Measurements from ENCODE around the gene ABHD17C. TPM values are rescaled to one million over a fixed set of nuclear protein-coding genes. Genes with fewer than 3 reads are reported as not detected.

ABHD17C gene
- total RNA-seq, 2 experiments from 2014 or later: 5.8 to 6.7 TPM

DNA sequence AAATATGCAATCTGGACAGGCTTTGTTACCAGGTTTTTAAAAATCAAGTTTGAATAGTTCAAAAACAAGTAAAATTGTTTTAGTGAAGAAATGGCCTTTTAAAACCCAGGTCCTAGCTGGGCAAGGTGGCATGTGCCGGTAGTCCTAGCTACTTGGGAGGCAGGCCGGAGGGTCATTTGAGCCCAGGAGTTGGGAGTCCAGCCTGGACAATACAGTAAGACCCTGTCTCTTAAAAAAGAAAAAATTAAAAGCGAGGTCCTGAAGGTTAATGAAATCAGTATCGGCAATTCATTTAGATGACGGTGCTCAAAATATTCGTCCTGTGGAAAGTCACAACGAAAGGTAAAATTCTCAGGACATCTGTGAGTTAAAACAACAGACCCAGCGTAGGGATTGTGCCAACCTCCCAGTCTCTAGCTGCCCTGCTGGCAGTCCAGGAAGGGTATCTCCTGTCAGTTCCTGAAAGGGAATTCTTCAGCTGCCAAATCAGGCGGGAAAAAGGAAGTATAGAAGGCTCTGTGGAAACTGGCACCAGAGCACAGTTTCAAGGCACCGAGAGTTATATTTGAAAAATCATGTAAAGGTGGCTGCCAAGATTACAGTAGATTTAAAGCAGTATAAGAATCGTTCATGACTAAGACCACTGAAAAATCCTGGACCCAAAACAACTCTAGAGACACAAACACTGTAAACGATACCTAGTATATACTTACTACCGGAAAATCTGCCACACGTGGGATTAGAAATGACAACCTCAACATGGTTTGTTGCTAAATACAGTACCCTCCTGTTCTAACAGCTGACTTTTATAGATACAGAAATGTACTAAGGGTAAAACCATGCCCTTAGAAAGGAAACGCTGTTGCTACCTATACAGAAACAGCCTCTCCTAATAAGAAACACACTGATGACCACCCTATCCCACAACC, 1.2 kb upstream of the ABHD17C start:
- Mint-ChIP-seq H3K27ac (peak overlapping the region; percentile 75), H3K4me3 (peak overlapping the region; percentile 76), H3K9me3 (ENCODE audit: low read depth) (no peaks in the 10 kb centered on the region), H3K4me1 (peaks cover 18% of the 10 kb centered on the region), H3K27me3 (peaks cover 9% of the 10 kb centered on the region), H3K36me3 (ENCODE audit: low read depth) (peaks cover 5% of the 10 kb centered on the region)
- DNase-seq (no peak), ATAC-seq (peak; percentile 24)
- ChIA-PET POLR2A (interaction anchor here (0.6 kb wide), 1 partner anchor 34 kb away, joined by 4 read pairs; no protein-coding TSS in a partner anchor), CTCF (interaction anchor here (0.8 to 1.1 kb wide), 3 partner anchors 12 to 219 kb away, joined by 3 to 4 read pairs (median 3); no protein-coding TSS in a partner anchor)
- intact Hi-C loops (cut with DNase I, micrococcal nuclease): loop anchor here in 1 of 2 experiments (2.0 kb wide), 2 partner anchors 85 to 295 kb away; partner anchors contain the start of genes CEMIP and MESD

DNA sequence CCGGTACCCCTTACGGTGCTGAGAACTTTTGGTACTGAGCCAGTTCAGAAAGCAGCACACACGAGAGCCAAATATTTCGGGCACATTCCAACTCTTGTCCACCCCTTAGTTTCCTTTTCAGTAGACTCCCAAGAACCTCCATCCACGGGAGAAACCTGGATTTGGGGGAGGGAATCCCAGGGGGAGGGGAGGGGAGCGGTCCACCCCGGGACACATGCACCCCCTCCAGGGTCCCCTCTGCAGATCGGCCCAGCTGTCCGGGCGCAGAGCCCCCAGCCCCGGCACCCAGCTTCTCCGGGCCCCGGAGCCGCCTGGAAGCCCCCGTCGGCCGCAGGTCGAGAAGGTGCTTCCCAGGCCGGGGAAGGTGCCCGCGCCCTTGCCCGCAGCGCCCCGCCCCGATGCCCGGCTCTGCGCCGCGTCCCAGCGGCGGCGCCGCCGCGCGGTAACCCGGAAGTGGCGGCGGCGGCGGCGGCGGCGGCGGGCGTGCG, 455 bp upstream of the ABHD17C start:
- H3K27me3 Mint-ChIP-seq: peaks cover 9% of the 10 kb centered on the region
- H3K27ac Mint-ChIP-seq: peak overlapping the region; percentile 75
- CTCF ChIA-PET: interaction anchor here (1.1 kb wide), 1 partner anchor 18 kb away, joined by 3 read pairs; no protein-coding TSS in a partner anchor
- peak overlapping the region; percentile 76 for H3K4me3 Mint-ChIP-seq
- DNase-seq: peak; percentile 7
- intact Hi-C loops (cut with DNase I, micrococcal nuclease): loop anchor here in 1 of 2 experiments (2.0 kb wide), 2 partner anchors 84 to 294 kb away; partner anchors contain the start of genes CEMIP and MESD
- POLR2A ChIA-PET: interaction anchor here (0.6 kb wide), 1 partner anchor 1780 kb away, joined by 4 read pairs; no protein-coding TSS in a partner anchor
- ATAC-seq: peak; percentile 35
- no peaks in the 10 kb centered on the region for H3K9me3 Mint-ChIP-seq (ENCODE audit: low read depth)
- peaks cover 5% of the 10 kb centered on the region for H3K36me3 Mint-ChIP-seq (ENCODE audit: low read depth)
- H3K4me1 Mint-ChIP-seq: peaks cover 18% of the 10 kb centered on the region

DNA sequence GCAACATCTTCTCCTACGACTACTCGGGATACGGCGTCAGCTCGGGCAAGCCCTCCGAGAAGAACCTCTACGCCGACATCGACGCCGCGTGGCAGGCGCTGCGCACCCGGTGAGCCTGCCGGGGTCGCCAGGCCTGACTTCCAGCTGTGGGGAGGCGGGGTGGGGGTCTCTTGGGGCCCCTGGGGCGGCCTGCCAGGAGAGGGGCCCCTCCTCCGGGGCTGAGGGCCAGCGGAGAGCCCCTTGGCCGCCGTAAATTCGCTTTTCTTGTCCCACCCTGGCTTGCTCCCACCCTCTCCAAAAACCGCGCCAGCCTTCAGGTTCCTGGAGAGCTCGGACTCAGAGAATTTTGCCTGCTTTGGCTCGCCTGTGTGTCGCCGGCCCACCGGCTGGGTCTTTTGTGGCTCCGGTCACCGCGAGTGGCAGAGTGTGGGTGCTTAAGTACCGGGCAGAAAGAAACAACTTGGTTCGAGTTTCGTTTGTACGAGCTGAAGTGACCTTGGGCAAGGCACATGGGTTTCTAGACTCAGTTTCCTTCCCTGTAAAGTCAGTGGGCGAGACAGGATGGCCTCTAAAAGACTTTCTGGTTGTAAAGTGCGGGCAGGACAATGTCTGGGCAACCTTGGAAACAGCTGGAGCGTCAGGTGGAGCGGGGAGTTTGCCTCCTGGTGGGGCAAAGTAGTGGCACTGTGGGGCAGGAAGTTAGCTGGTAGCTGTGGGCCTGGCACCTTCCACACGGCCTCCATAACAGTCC, 976 bp downstream of the ABHD17C start:
- POLR2A ChIA-PET: no interaction called here
- H3K36me3 Mint-ChIP-seq (ENCODE audit: low read depth): peaks cover 5% of the 10 kb centered on the region
- intact Hi-C loops (cut with DNase I, micrococcal nuclease): loop anchor here in 1 of 2 experiments (2.0 kb wide), 2 partner anchors 83 to 293 kb away; partner anchors contain the start of genes CEMIP and MESD
- peaks cover 9% of the 10 kb centered on the region for H3K27me3 Mint-ChIP-seq
- peak overlapping the region; percentile 85 for H3K4me3 Mint-ChIP-seq
- DNase-seq: peak; percentile 52
- CTCF ChIA-PET: interaction anchor here (0.6 to 1.5 kb wide), 7 partner anchors 9 to 1360 kb away, joined by 3 to 7 read pairs (median 4); partner anchors contain the start of gene CEMIP
- no peak for ATAC-seq
- peaks cover 18% of the 10 kb centered on the region for H3K4me1 Mint-ChIP-seq
- H3K9me3 Mint-ChIP-seq (ENCODE audit: low read depth): no peaks in the 10 kb centered on the region
- H3K27ac Mint-ChIP-seq: peak overlapping the region; percentile 87

DNA sequence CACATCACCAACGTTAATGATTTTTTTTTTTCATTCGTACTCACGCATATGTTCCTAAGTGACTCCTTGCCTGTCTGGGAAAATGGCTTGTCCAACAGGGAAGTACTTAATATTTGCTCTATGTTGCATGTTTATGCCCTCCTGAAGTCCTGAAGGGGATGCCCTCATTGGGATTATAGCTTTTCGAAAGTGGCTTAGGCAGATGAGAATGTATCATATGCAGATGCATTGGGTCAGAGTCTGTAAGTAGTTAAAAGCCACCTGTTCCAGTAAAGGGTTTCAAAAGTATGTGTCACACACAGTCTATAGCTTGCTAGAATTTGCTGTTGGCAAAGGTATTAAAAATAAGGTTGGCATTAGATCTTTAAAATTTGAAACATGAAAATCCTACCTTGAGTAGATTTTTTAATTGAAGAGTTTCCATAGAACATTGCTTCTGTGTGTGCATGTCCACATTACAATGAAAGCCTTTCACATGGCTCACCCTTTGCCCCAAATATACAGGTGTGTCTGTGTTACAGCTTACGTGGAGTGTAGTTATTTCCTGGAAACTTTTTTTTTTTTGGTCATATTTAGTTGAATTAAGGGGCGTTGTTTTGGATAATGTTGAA, 2.1 kb downstream of the ABHD17C start:
- H3K4me3 Mint-ChIP-seq: peak overlapping the region; percentile 85
- POLR2A ChIA-PET: no interaction called here

DNA sequence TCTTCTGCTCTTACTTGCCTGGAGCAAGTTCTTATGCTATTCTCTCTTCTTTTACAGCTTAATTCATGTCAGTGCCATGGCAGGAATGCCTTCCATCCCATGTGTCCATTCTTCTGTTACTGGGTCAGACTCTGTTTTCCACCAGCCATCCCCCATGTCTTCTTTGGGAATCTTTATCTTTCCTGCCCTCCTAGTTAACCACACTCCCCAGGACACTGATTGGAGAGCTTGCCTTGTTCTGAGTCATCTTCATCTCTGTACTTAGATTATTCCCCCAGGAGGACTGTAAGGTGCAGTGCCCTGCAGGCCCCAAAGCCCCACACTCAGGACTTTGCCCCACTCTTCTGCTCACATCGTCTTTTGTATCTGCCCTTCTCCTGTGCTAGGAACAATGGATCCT, 3.6 kb downstream of the ABHD17C start:
- ATAC-seq (no peak), DNase-seq (no peak)
- peaks cover 9% of the 10 kb centered on the region for H3K27me3 Mint-ChIP-seq
- intact Hi-C loops (cut with DNase I, micrococcal nuclease): no loop called here
- H3K27ac Mint-ChIP-seq: no peak overlapping the region
- peaks cover 18% of the 10 kb centered on the region for H3K4me1 Mint-ChIP-seq
- CTCF ChIA-PET: interaction anchor here (0.7 kb wide), 1 partner anchor 114 kb away, joined by 4 read pairs; no protein-coding TSS in a partner anchor
- no peak overlapping the region for H3K4me3 Mint-ChIP-seq
- POLR2A ChIA-PET: no interaction called here
- H3K9me3 Mint-ChIP-seq (ENCODE audit: low read depth): no peaks in the 10 kb centered on the region
- peaks cover 5% of the 10 kb centered on the region for H3K36me3 Mint-ChIP-seq (ENCODE audit: low read depth)

More for the DNA sequence above, 2.1 kb downstream of the ABHD17C start:
- ATAC-seq (no peak), DNase-seq (no peak)
- H3K27ac Mint-ChIP-seq: no peak overlapping the region
- peaks cover 9% of the 10 kb centered on the region for H3K27me3 Mint-ChIP-seq
- intact Hi-C loops (cut with DNase I, micrococcal nuclease): no loop called here
- H3K36me3 Mint-ChIP-seq (ENCODE audit: low read depth): peaks cover 5% of the 10 kb centered on the region
- no peaks in the 10 kb centered on the region for H3K9me3 Mint-ChIP-seq (ENCODE audit: low read depth)
- CTCF ChIA-PET: interaction anchor here (0.5 to 1.3 kb wide), 2 partner anchors 79 to 646 kb away, joined by 3 to 7 read pairs; no protein-coding TSS in a partner anchor
- peaks cover 18% of the 10 kb centered on the region for H3K4me1 Mint-ChIP-seq

DNA sequence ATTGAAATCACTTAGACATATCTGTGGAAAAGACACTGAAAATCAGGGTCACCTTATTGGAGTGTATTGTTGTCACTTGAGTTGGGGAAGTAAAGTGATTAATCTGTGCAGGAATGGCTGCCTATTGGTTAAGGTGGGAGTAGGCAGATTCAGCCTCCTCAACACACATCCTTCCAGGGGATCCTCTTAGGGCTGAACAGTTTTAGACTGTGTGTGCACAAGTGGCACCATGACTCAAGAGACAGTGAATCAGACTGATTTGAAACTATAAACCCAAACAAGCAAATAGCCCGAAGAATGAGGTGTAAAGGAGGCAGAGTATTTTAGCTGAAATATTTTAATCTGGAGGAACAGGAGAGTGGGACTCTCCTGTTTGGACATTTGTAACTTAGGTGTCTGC, 4.9 kb downstream of the ABHD17C start:
- Mint-ChIP-seq H3K36me3 (ENCODE audit: low read depth) (peaks cover 5% of the 10 kb centered on the region), H3K27ac (no peak overlapping the region), H3K4me3 (no peak overlapping the region), H3K4me1 (peaks cover 14% of the 10 kb centered on the region), H3K9me3 (ENCODE audit: low read depth) (no peaks in the 10 kb centered on the region), H3K27me3 (peaks cover 10% of the 10 kb centered on the region)
- POLR2A ChIA-PET: no interaction called here
- intact Hi-C loops (cut with DNase I, micrococcal nuclease): no loop called here
- ATAC-seq (no peak), DNase-seq (no peak)
- CTCF ChIA-PET: no interaction called here

DNA sequence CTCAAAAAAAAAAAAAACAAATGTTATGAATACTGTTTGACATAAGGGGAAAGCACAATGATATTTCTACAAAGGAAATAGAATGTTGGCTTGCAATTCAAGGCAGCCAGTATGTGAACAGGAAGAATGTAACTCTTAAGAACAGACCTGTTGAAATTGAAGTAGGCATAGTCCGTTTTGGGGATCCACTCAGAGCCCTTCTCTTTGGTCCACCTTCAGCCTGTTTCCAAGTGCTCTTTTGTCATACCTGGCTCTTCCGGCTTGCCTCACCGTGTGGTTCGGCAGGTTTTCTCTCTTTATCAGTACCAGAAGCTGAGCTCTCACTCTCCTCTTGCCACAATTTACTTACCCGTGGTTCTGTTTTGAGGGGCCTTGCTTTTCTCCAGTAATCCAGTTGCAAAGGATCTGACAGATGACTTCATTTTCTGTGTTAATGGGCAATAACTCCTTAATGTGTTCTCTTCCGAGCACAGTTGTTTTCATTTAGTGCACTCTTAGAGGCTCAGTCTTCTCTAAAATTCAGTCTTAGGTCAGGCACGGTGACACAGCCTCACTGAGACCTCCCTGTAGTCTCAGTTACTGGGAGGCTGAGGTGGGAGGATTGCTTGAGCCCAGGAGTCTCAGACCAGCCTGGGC, 6.7 kb downstream of the ABHD17C start:
- Mint-ChIP-seq H3K9me3 (ENCODE audit: low read depth) (no peaks in the 10 kb centered on the region), H3K27ac (no peak overlapping the region), H3K27me3 (peaks cover 10% of the 10 kb centered on the region), H3K4me3 (no peak overlapping the region), H3K36me3 (ENCODE audit: low read depth) (peaks cover 5% of the 10 kb centered on the region), H3K4me1 (peaks cover 6% of the 10 kb centered on the region)
- POLR2A ChIA-PET: no interaction called here
- intact Hi-C loops (cut with DNase I, micrococcal nuclease): no loop called here
- DNase-seq (no peak), ATAC-seq (no peak)
- CTCF ChIA-PET: no interaction called here

DNA sequence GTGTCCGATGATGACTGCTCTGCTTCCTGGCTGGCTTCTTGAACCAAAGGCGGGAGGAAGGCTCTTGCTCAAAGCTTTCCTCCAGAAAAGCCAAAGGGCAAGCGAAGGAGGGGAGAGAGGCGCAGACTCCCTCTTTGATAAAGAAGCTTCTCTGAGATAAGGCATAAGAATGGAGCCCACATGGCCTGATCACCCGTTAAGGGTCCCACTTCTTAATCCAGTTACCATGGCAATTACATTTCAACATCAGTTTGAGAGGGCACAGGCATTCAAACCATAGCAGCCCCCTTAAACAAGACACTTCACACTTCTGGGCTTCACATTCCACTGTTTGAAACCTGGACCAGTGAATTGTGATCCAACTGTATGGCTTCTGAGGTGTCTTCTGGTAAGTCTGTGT, 8.0 kb downstream of the ABHD17C start:
- peaks cover 5% of the 10 kb centered on the region for H3K36me3 Mint-ChIP-seq (ENCODE audit: low read depth)
- POLR2A ChIA-PET: no interaction called here
- intact Hi-C loops (cut with DNase I, micrococcal nuclease): no loop called here

DNA sequence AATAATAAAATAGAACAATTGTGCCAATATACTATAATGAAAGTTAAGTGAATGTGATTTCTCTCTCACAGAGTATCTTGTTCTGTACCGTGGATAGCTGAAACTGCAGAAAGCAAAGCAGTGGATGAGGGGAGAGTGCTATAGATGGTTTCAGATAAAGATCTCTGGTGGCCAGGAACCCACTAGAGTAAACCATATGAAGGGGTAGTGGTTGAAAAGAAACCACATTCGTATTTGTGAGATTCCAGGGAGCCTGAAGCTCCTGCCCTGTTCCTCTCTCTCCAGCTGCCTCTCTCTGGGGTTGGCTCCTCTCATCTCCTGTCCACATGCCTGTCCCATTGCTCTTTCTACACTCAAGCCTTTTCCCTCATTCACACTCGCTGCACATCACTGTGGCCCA, 8.9 kb downstream of the ABHD17C start:
- ATAC-seq: no peak
- H3K4me3 Mint-ChIP-seq: no peak overlapping the region
- no peaks in the 10 kb centered on the region for H3K36me3 Mint-ChIP-seq (ENCODE audit: low read depth)
- peaks cover 2% of the 10 kb centered on the region for H3K27me3 Mint-ChIP-seq
- ChIA-PET CTCF (interaction anchor here (0.6 to 1.1 kb wide), 3 partner anchors 12 to 131 kb away, joined by 3 to 4 read pairs (median 3); no protein-coding TSS in a partner anchor), POLR2A (no interaction called here)
- H3K4me1 Mint-ChIP-seq: peaks cover 2% of the 10 kb centered on the region
- no peak for DNase-seq
- H3K9me3 Mint-ChIP-seq (ENCODE audit: low read depth): no peaks in the 10 kb centered on the region
- H3K27ac Mint-ChIP-seq: no peak overlapping the region
- intact Hi-C loops (cut with DNase I, micrococcal nuclease): no loop called here

More for the DNA sequence above, 8.0 kb downstream of the ABHD17C start:
- Mint-ChIP-seq H3K9me3 (ENCODE audit: low read depth) (no peaks in the 10 kb centered on the region), H3K4me3 (no peak overlapping the region), H3K27me3 (peaks cover 8% of the 10 kb centered on the region), H3K4me1 (peaks cover 2% of the 10 kb centered on the region), H3K27ac (no peak overlapping the region)
- DNase-seq (no peak), ATAC-seq (no peak)
- CTCF ChIA-PET: interaction anchor here (0.6 to 1.1 kb wide), 2 partner anchors 11 to 209 kb away, joined by 3 to 4 read pairs; no protein-coding TSS in a partner anchor

DNA sequence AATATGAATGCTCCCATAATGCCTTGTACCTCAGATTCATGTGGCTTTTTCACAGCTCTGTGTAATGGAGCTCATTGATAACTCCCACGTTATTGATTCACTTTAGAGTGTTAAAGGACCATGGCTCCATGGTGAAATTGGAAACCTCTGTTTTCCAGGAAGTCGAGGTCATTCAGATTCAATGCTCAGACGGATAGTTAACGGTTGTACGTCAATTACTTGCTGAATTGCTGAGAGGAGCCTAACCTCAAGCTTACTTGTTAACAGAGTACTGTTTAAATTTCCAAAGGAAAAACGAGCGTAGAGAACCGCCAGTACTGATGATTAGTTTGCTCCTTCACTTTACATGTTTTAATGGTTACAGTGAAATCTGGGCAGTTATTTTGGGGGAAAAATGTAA, 11.1 kb downstream of the ABHD17C start:
- peaks cover 11% of the 10 kb centered on the region for H3K4me1 Mint-ChIP-seq
- H3K27me3 Mint-ChIP-seq: peaks cover 2% of the 10 kb centered on the region
- intact Hi-C loops (cut with DNase I, micrococcal nuclease): no loop called here
- no peaks in the 10 kb centered on the region for H3K36me3 Mint-ChIP-seq (ENCODE audit: low read depth)
- H3K4me3 Mint-ChIP-seq: no peak overlapping the region
- CTCF ChIA-PET: interaction anchor here (1.4 kb wide), 1 partner anchor 13 kb away, joined by 4 read pairs; no protein-coding TSS in a partner anchor
- H3K9me3 Mint-ChIP-seq (ENCODE audit: low read depth): no peaks in the 10 kb centered on the region
- POLR2A ChIA-PET: interaction anchor here (0.6 kb wide), 1 partner anchor 12 kb away, joined by 5 read pairs; no protein-coding TSS in a partner anchor
- ATAC-seq (no peak), DNase-seq (no peak)
- no peak overlapping the region for H3K27ac Mint-ChIP-seq
